OCI-LY3 (cell line): ENCODE results near the gene C2CD2L.

Source experiments
- H2AFZ ChIP-seq: fragments of 200-600, 300-600 bp; shearing (Covaris generic); 2 replicates; pipeline ENCODE4 v1.6.0; 2014; ENCODE audit warnings: antibody characterized with exemption, low read depth, low read length
- H3K27ac ChIP-seq: fragments of 200-600, 300-600 bp; sonication (generic); 2 replicates; pipeline ENCODE4 v1.5.1; 2014; ENCODE audit warnings: mild to moderate bottlenecking, low read length, moderate library complexity, mixed read lengths
- H3K27me3 ChIP-seq: fragments of 200-600, 300-600 bp; sonication (generic); 2 replicates; pipeline ENCODE4 v1.6.1; 2014; ENCODE audit warnings: low read depth, low read length, mixed read lengths
- H3K36me3 ChIP-seq: fragments of 200-600, 300-600 bp; sonication (generic); replicated peaks from 2 replicates; pipeline ENCODE3; 2014; ENCODE audit warnings: low read depth, low read length, mixed read lengths
- H3K4me1 ChIP-seq: fragments of 300-600, 200-600 bp; sonication (generic); 2 replicates; pipeline ENCODE4 v1.6.1; 2014; ENCODE audit warnings: low read length, mixed read lengths
- H3K4me2 ChIP-seq: fragments of 200-600, 300-600 bp; sonication (generic); 2 replicates; pipeline ENCODE4 v1.6.1; 2014; ENCODE audit warnings: low read length, mixed read lengths
- H3K4me3 ChIP-seq: fragments of 300-600, 200-600 bp; sonication (generic); 2 replicates; pipeline ENCODE4 v1.5.1; 2014; ENCODE audit warnings: antibody characterized with exemption, mild to moderate bottlenecking, low read length, moderate library complexity
- H3K79me2 ChIP-seq: fragments of 300-600, 200-600 bp; shearing (Covaris generic); 2 replicates; pipeline ENCODE4 v1.6.1; 2014; ENCODE audit warnings: mild to moderate bottlenecking, low read length, mixed read lengths
- H3K9ac ChIP-seq: fragments of 300-600, 200-600 bp; shearing (Covaris generic); 2 replicates; pipeline ENCODE4 v1.6.0; 2014; ENCODE audit warnings: mild to moderate bottlenecking, low read length, moderate library complexity
- H3K9me3 ChIP-seq: fragments of 200-600, 300-600 bp; shearing (Covaris generic); 2 replicates; pipeline ENCODE4 v1.6.1; 2014; ENCODE audit warnings: low read length, mixed read lengths; ENCODE audit not compliant: insufficient read depth
- H4K20me1 ChIP-seq: fragments of 200-600, 300-600 bp; sonication (generic); 2 replicates; pipeline ENCODE4 v1.6.1; 2016; ENCODE audit warnings: low read length, mixed read lengths; ENCODE audit not compliant: insufficient read depth
- CTCF ChIP-seq: fragments of 200-600, 300-600 bp; sonication (generic); IDR thresholded peaks from 2 replicates; pipeline ENCODE4 v1.5.1; 2014; ENCODE audit warnings: antibody characterized with exemption, low read length, low read depth
- EZH2phosphoT487 ChIP-seq: fragments of 200-600 bp; shearing (Covaris generic); IDR thresholded peaks from 2 replicates; pipeline ENCODE4 v1.6.1; 2018; ENCODE audit warnings: antibody characterized with exemption, mixed run types, low read depth

The C2CD2L gene

GRCh38 chr11:119087123-119087522 is 20.0 kb upstream of the C2CD2L start:
- no peak overlapping the region for H3K4me2 ChIP-seq
- no peaks in the 10 kb centered on the region for H3K27me3 ChIP-seq
- no peak overlapping the region for H3K9ac ChIP-seq
- H2AFZ ChIP-seq = no peak overlapping the region
- H3K79me2 ChIP-seq = peaks cover 19% of the 10 kb centered on the region
- peaks cover 3% of the 10 kb centered on the region; the same call in 1 of the 2 replicates for H4K20me1 ChIP-seq
- H3K36me3 ChIP-seq = peaks cover 12% of the 10 kb centered on the region
- peaks cover 20% of the 10 kb centered on the region for H3K4me1 ChIP-seq
- no peak overlapping the region for H3K27ac ChIP-seq
- H3K9me3 ChIP-seq = no peaks in the 10 kb centered on the region
- TF ChIP-seq EZH2phosphoT487 (no peak), CTCF (no peak)
- no peak overlapping the region for H3K4me3 ChIP-seq

- no peak for TF ChIP-seq CTCF
- no peak for TF ChIP-seq EZH2phosphoT487
- Histone ChIP-seq H4K20me1 (peaks cover 10% of the 10 kb centered on the region), H3K27me3 (no peaks in the 10 kb centered on the region), H3K36me3 (peaks cover 19% of the 10 kb centered on the region), H3K79me2 (peaks cover 26% of the 10 kb centered on the region), H3K4me3 (no peak overlapping the region), H3K9me3 (no peaks in the 10 kb centered on the region), H2AFZ (no peak overlapping the region), H3K4me2 (no peak overlapping the region), H3K9ac (no peak overlapping the region), H3K4me1 (peaks cover 26% of the 10 kb centered on the region), H3K27ac (no peak overlapping the region)
These were observed 19.4 kb upstream of the C2CD2L start for GRCh38 chr11:119087747-119088241.

GRCh38 chr11:119088406-119088805 is 18.7 kb upstream of the C2CD2L start:
- Histone ChIP-seq H3K79me2 (peaks cover 32% of the 10 kb centered on the region), H3K4me1 (peaks cover 32% of the 10 kb centered on the region)

GRCh38 chr11:119089319-119089718 is 17.8 kb upstream of the C2CD2L start:
- Histone ChIP-seq H3K9me3 (no peaks in the 10 kb centered on the region), H3K27me3 (no peaks in the 10 kb centered on the region), H3K27ac (no peak overlapping the region), H3K4me2 (no peak overlapping the region), H3K4me1 (peaks cover 32% of the 10 kb centered on the region), H3K4me3 (no peak overlapping the region), H3K36me3 (peaks cover 34% of the 10 kb centered on the region), H2AFZ (no peak overlapping the region), H3K9ac (no peak overlapping the region), H4K20me1 (peaks cover 25% of the 10 kb centered on the region), H3K79me2 (peaks cover 41% of the 10 kb centered on the region)
- TF ChIP-seq CTCF (no peak), EZH2phosphoT487 (no peak)

More at GRCh38 chr11:119088406-119088805, 18.7 kb upstream of the C2CD2L start:
- Histone ChIP-seq H3K9ac (no peak overlapping the region), H3K4me2 (no peak overlapping the region), H3K4me3 (no peak overlapping the region), H2AFZ (no peak overlapping the region), H4K20me1 (peaks cover 16% of the 10 kb centered on the region), H3K27me3 (no peaks in the 10 kb centered on the region), H3K36me3 (peaks cover 25% of the 10 kb centered on the region), H3K9me3 (no peaks in the 10 kb centered on the region), H3K27ac (no peak overlapping the region)
- TF ChIP-seq EZH2phosphoT487 = no peak
- no peak for TF ChIP-seq CTCF
